Neuronal stem cell (in vitro differentiated cells): ENCODE measurements around the gene PRAMEF27.
"Not testable (repeated sequence)": the region's sequence is repeated elsewhere in the genome, so short reads cannot be mapped to it uniquely, and the experiment has no call there.

Source experiments
- DNase-seq: peaks from one replicate; pipeline ENCODE4 v3.0.0-alpha.2; 2013; ENCODE audit warnings: low spot score
- H2AFZ ChIP-seq: one replicate; pipeline ENCODE4 v1.6.1; 2013; ENCODE audit warnings: mild to moderate bottlenecking, low read length, inconsistent platforms
- H2AK5ac ChIP-seq: 2 replicates; pipeline ENCODE4 v1.6.1; 2013; ENCODE audit warnings: low read depth, mild to moderate bottlenecking, inconsistent platforms, low read length, moderate library complexity, mixed read lengths
- H2BK120ac ChIP-seq: 2 replicates; pipeline ENCODE4 v1.6.1; 2013; ENCODE audit warnings: low read depth, mild to moderate bottlenecking, inconsistent platforms, low read length, moderate library complexity, mixed read lengths
- H2BK12ac ChIP-seq: one replicate; pipeline ENCODE4 v1.6.1; 2013; ENCODE audit warnings: low read length, inconsistent platforms
- H2BK15ac ChIP-seq: 2 replicates; pipeline ENCODE4 v1.6.1; 2013; ENCODE audit warnings: mild to moderate bottlenecking, low read length, inconsistent platforms, mixed read lengths
- H2BK5ac ChIP-seq: one replicate; pipeline ENCODE4 v1.6.1; 2013; ENCODE audit warnings: inconsistent platforms, mild to moderate bottlenecking, low read length, moderate library complexity
- H3K14ac ChIP-seq: one replicate; pipeline ENCODE4 v1.6.1; 2013; ENCODE audit warnings: low read length, inconsistent platforms
- H3K18ac ChIP-seq: 2 replicates; pipeline ENCODE4 v1.6.1; 2013; ENCODE audit warnings: low read length, inconsistent platforms
- H3K23ac ChIP-seq: 2 replicates; pipeline ENCODE4 v1.6.1; 2013; ENCODE audit warnings: low read depth, mild to moderate bottlenecking, mixed read lengths, low read length, inconsistent platforms; ENCODE audit not compliant: poor library complexity
- H3K27ac ChIP-seq: replicated peaks from 3 replicates; pipeline ENCODE4 v1.5.1; 2013; ENCODE audit warnings: low read length, inconsistent platforms
- H3K27me3 ChIP-seq, 3 experiments: 2 replicates each; pipeline ENCODE4 v1.6.1; 2013; ENCODE audit warnings: low read length in 3 of 3, mild to moderate bottlenecking in 2 of 3, inconsistent platforms in 1 of 3, low read depth in 1 of 3, mixed read lengths in 1 of 3, moderate library complexity in 1 of 3; ENCODE audit not compliant: control insufficient read depth in 3 of 3, insufficient read depth in 3 of 3
- H3K36me3 ChIP-seq, 2 donors: replicated peaks in 1 of 2; 2 replicates each; pipeline ENCODE4 v1.6.1; 2013; ENCODE audit warnings: low read length in 2 of 2; ENCODE audit not compliant: control insufficient read depth in 2 of 2, insufficient read depth in 2 of 2
- H3K4ac ChIP-seq: 2 replicates; pipeline ENCODE4 v1.6.1; 2013; ENCODE audit warnings: inconsistent platforms, mild to moderate bottlenecking, low read length, moderate library complexity
- H3K4me1 ChIP-seq, 2 donors: 1 replicate in 1 of 2; 2 replicates in 1 of 2; pipeline ENCODE4 v1.6.1; 2013; ENCODE audit warnings: low read length in 2 of 2, low read depth in 1 of 2; ENCODE audit not compliant: control insufficient read depth in 2 of 2, insufficient read depth in 1 of 2
- H3K4me2 ChIP-seq: one replicate; pipeline ENCODE4 v1.6.1; 2013; ENCODE audit warnings: mild to moderate bottlenecking, low read length, inconsistent platforms; ENCODE audit not compliant: insufficient read depth, poor library complexity, severe bottlenecking
- H3K4me3 ChIP-seq, 2 donors: 2 replicates each; pipeline ENCODE4 v1.5.1; 2013; ENCODE audit warnings: low read length in 2 of 2, mild to moderate bottlenecking in 2 of 2, inconsistent platforms in 1 of 2, moderate library complexity in 1 of 2
- H3K79me1 ChIP-seq: one replicate; pipeline ENCODE4 v1.6.1; 2013; ENCODE audit warnings: low read depth, mild to moderate bottlenecking, inconsistent platforms, low read length, moderate library complexity
- H3K9ac ChIP-seq: one replicate; pipeline ENCODE4 v1.6.1; 2013; ENCODE audit warnings: mild to moderate bottlenecking, low read depth, low read length, inconsistent platforms; ENCODE audit not compliant: poor library complexity
- H3K9me3 ChIP-seq, 2 donors: replicated peaks in 1 of 2; 2 replicates each; pipeline versions ENCODE3 to v1.6.1; 2013; ENCODE audit warnings: low read length in 2 of 2, mild to moderate bottlenecking in 2 of 2, inconsistent platforms in 1 of 2, low read depth in 1 of 2, mixed read lengths in 1 of 2, moderate library complexity in 1 of 2; ENCODE audit not compliant: control insufficient read depth in 2 of 2, insufficient read depth in 1 of 2
- H4K8ac ChIP-seq: one replicate; pipeline ENCODE4 v1.6.1; 2013; ENCODE audit warnings: low read depth, mild to moderate bottlenecking, inconsistent platforms, low read length, moderate library complexity
- H4K91ac ChIP-seq: one replicate; pipeline ENCODE4 v1.6.1; 2013; ENCODE audit warnings: low read length, low read depth, mild to moderate bottlenecking, inconsistent platforms; ENCODE audit not compliant: poor library complexity
- WGBS, 2 donors: extraction: QIAGEN DNeasy Blood & Tissue Kit; methylation state at CpG; one replicate each; pipeline ENCODE4 v1.1.7; 2013; ENCODE audit warnings: missing lambda C conversion rate in 2 of 2, mixed read lengths in 1 of 2; ENCODE audit not compliant: insufficient read length in 2 of 2, insufficient replicate concordance in 1 of 2; ENCODE audit errors: extremely low coverage in 2 of 2; 5-methylcytosine and 5-hydroxymethylcytosine counted together

Gene PRAMEF27

DNA sequence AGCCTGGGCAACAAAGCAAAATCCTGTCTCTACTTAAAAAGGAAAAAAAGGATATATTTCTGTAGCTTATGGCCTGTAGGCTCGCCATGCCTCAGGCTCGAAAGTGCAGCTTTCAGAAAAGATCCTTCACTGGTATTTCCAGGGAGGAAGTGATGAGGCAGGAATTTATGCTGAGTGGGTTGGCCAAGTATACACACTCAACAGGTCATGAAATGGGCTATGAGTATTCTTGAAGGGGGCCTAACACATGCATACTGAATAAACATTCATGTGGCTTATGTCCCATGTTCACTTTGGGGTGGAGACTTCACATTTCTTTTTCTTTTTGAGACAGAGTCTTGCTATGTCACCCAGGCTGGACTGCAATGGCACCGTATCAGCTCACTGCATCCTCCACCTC, 47.0 kb downstream of the PRAMEF27 start:
- not testable (repeated sequence) for H3K9ac ChIP-seq, H3K27me3 ChIP-seq, H3K18ac ChIP-seq, H3K4me1 ChIP-seq, H3K14ac ChIP-seq, H3K4ac ChIP-seq, H2BK5ac ChIP-seq, H2BK120ac ChIP-seq, H4K8ac ChIP-seq, H2BK15ac ChIP-seq, H4K91ac ChIP-seq, H2AFZ ChIP-seq, H3K27ac ChIP-seq, H2AK5ac ChIP-seq, H2BK12ac ChIP-seq, H3K4me2 ChIP-seq, H3K23ac ChIP-seq, H3K9me3 ChIP-seq, DNase-seq, H3K4me3 ChIP-seq, H3K36me3 ChIP-seq, H3K79me1 ChIP-seq
- no CpG with 5 or more reads among the region's 3 CpGs for WGBS, 2 donors

DNA sequence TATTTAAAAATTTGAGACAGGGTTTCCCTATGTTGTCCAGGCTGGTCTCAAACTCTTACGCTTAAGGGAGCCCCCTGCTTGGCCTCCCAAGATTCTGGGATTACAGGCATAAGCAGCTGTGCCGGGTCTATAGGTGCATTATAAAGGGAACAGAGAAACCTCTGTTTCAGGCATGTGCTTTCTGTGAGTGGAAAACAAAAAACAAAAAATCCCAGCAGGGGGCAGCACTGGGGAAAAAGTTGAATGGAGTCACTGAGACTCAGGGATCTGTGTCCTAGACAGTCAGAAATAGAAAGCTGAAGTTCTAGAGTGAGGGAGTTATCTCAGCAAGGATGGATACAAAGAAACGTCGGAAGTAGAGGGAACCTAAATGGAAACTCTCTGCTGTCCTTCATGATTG, 50.6 kb downstream of the PRAMEF27 start:
- not testable (repeated sequence) for H2BK12ac ChIP-seq, H3K27me3 ChIP-seq, H3K4me1 ChIP-seq, H2AFZ ChIP-seq, H3K27ac ChIP-seq, H3K79me1 ChIP-seq, H3K4ac ChIP-seq, DNase-seq, H2BK15ac ChIP-seq, H3K9ac ChIP-seq, H2BK120ac ChIP-seq, H3K4me3 ChIP-seq, H2AK5ac ChIP-seq, H3K9me3 ChIP-seq, H3K4me2 ChIP-seq, H3K18ac ChIP-seq, H3K14ac ChIP-seq, H2BK5ac ChIP-seq, H3K36me3 ChIP-seq, H4K91ac ChIP-seq, H3K23ac ChIP-seq, H4K8ac ChIP-seq
- no CpG with 5 or more reads among the region's 4 CpGs for WGBS, 2 donors
